ENCODE data around the gene TMEM143.
"Not testable (repeated sequence)": the region's sequence is repeated elsewhere in the genome, so short reads cannot be mapped to it uniquely, and the experiment has no call there.

The TMEM143 gene

DNA sequence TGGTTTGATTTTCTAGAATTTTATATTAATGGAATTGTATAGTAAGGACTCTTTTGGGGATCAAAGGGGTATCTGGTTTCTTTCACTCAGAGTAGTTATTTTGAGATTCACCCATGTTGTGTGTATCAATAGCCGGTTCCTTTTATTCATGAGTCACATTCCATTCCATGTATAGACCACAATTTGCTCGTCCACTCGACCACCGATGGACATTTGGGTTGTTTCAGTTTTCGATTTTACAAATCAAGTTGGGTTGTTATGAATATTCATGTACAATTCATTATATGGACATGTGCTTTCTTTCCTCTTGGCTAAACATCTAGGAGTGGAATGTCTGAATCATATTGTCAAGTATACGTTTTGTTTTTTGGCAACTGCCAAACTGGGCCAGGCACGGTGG, 48.0 kb downstream of the TMEM143 start:
- no peak for DNase-seq (ENCODE audit: low spot score)
- TF ChIP-seq CTCF (IDR thresholded peaks at IDR 0.05) = no peak
- Histone ChIP-seq H3K4me3 (no peak overlapping the region), H3K27ac (no peak overlapping the region)

- Histone ChIP-seq H3K4me3 (no peak overlapping the region), H3K27ac (no peak overlapping the region)
- no peak for DNase-seq (ENCODE audit: low spot score)
- no peak for TF ChIP-seq CTCF (IDR thresholded peaks at IDR 0.05)
Observed at GRCh38 chr19:48311384-48311783, 52.4 kb downstream of the TMEM143 start.

DNA sequence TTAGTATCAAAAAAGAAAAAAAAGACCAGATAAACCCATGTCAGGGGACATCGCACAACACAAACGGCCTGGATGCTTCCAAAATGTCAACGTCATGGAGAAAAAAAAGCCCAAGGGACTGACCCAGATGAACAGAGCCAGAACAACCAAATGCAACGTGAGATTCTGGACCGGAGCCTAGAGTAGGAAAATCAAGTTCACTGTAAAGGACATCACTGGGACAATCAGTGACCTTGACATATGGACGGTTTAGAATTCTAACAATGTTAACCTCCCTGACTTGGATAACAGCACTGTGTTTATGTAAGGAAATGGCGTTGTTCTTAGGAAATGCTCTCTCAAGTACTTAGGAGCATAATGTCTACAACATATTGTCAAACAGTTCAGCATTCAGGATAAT, 53.5 kb downstream of the TMEM143 start:
- H3K27ac ChIP-seq = no peak overlapping the region
- H3K4me3 ChIP-seq = no peak overlapping the region
- TF ChIP-seq CTCF (IDR thresholded peaks at IDR 0.05) = no peak
- no peak for DNase-seq (ENCODE audit: low spot score)

DNA sequence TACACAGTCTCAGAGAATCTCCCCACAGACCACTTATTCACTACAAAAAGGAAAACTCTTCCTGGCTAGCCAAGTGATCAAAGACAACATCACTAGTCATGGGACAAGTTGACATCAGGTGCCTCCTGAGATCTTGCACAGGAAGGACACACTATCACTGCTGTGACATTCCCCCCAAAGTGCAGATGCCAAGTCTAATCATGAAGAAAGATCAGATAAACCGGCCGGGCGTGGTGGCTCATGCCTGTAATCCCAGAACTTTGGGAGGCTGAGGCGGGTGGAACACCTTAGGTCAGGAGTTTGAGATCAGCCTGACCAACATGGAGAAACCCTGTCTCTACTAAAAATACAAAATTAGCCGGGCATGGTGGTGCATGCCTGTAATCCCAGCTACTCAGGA, 54.0 kb downstream of the TMEM143 start:
- not testable (repeated sequence) for DNase-seq (ENCODE audit: low spot score); H3K4me3 ChIP-seq
- peak overlapping the region in 1 of 2 donors; percentile 11 for H3K27ac ChIP-seq

GRCh38 chr19:48308631-48309586, 54.8 kb downstream of the TMEM143 start:
- DNase-seq (ENCODE audit: low spot score) = no peak
- no peak for TF ChIP-seq CTCF (IDR thresholded peaks at IDR 0.05)
- no peak overlapping the region for H3K27ac ChIP-seq
- no peak overlapping the region for H3K4me3 ChIP-seq

DNA sequence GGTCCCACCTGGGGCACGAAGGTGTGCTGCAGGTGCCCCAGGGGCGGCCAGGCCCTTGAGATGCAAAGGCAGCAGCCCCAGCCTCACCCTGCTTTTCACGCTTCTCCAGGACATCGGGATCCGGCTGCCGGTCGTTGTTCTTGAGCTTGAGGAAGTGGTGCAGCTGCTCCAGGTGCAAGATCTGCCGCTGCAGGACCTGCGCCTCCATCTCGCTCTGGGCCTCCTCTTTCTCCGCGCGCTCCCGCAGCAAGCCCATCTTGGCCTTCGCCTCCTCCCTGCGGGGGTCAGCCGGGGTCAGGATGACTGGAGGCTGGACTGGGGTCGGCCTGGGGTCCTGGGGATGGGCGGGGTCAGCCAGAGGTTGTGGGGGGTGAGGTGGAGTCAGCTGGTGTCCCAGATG, 59.9 kb downstream of the TMEM143 start:
- DNase-seq (ENCODE audit: low spot score) = no peak
- Histone ChIP-seq H3K4me3 (no peak overlapping the region), H3K27ac (no peak overlapping the region)
- no peak for TF ChIP-seq CTCF (IDR thresholded peaks at IDR 0.05)

DNA sequence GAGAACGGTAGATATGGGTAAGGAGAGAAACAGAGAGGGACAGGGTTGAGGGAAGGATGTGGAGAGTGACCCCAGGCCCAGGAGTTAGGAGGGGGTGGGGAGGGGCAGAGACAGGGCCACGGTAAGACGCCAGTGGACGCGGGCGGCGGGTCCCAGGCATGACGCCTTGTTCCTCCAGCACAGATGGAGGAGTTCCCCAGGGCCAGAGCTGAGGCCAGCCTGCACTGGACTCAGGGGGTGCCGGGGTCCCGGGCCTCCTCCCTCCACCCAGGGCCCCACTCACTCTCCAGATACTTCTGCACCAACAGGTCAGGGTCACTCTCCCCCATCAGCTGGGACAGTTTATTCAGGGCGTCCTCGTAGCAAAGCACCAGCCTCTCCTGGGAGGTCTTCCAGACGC, 60.4 kb downstream of the TMEM143 start:
- no peak for TF ChIP-seq CTCF (IDR thresholded peaks at IDR 0.05)
- Histone ChIP-seq H3K27ac (no peak overlapping the region), H3K4me3 (no peak overlapping the region)
- DNase-seq (ENCODE audit: low spot score) = no peak

Data from coronary artery (tissue), 2 donors.